ENCODE results near the gene SLC38A6. TPM values are rescaled to one million over a fixed set of nuclear protein-coding genes. Genes with fewer than 3 reads are reported as not detected.
A peak's percentile ranks its signal among the peaks of the same experiment; 100 is the strongest.

The SLC38A6 gene
- total and polyA plus RNA-seq, 2 of the 13 experiments (the other 11 are each of a cell fraction or from before 2014, with no cell fraction given): 6.9 to 22.1 TPM

GRCh38 chr14:60980811-60981632 is at the start of gene SLC38A6, which contains the start of gene TRMT5 (continued):
- peak; percentile 17; the same call in 1 of the 2 replicates for TF ChIP-seq ZBTB7B (CRISPR knock-in tag; IDR thresholded peaks at IDR 0.05)
- no peak for TF ChIP-seq ZNF20 (CRISPR knock-in tag; IDR thresholded peaks at IDR 0.05)
- TF ChIP-seq NR3C1 (CRISPR knock-in tag; IDR thresholded peaks at IDR 0.05): no peak
- TF ChIP-seq ZNF775 (CRISPR knock-in tag; IDR thresholded peaks at IDR 0.05; ENCODE audit: borderline replicate concordance): no peak
- TF ChIP-seq MYPOP (CRISPR knock-in tag; IDR thresholded peaks at IDR 0.05): peak; percentile 90
- no peak for TF ChIP-seq GTF2F1 (IDR thresholded peaks at IDR 0.05; ENCODE audit: low read length)
- peak; percentile 74 for TF ChIP-seq TEAD3 (CRISPR knock-in tag; optimal IDR thresholded peaks at IDR 0.05; ENCODE audit: borderline replicate concordance)
- TF ChIP-seq ZNF703 (CRISPR knock-in tag; IDR thresholded peaks at IDR 0.05; ENCODE audit: borderline replicate concordance): no peak
- TF ChIP-seq ATF2 (CRISPR knock-in tag; IDR thresholded peaks at IDR 0.05): peak; percentile 79
- TF ChIP-seq FOXP1 (IDR thresholded peaks at IDR 0.05): no peak
- no peak for TF ChIP-seq FOXP1 (CRISPR knock-in tag; IDR thresholded peaks at IDR 0.05)
- no peak for TF ChIP-seq TEF (CRISPR knock-in tag; IDR thresholded peaks at IDR 0.05)
- TF ChIP-seq ZFP36L2 (CRISPR knock-in tag; IDR thresholded peaks at IDR 0.05): no peak
- TF ChIP-seq TBX3 (IDR thresholded peaks at IDR 0.05; ENCODE audit: borderline replicate concordance): peak; percentile 11; the same call in 1 of the 2 replicates
- peak; percentile 98 for TF ChIP-seq GATAD1 (CRISPR knock-in tag; IDR thresholded peaks at IDR 0.05)
- peak; percentile 17 to 37; a peak in 1 of 4 replicates for TF ChIP-seq NR2F1 (CRISPR knock-in tag; IDR thresholded peaks at IDR 0.05)
- TF ChIP-seq ZNF639 (CRISPR knock-in tag; conservative IDR thresholded peaks at IDR 0.05): no peak
- TF ChIP-seq NCOA2 (CRISPR knock-in tag; IDR thresholded peaks at IDR 0.05): peak; percentile 44; the same call in 1 of the 2 replicates
- no peak for TF ChIP-seq IRF9 (CRISPR knock-in tag; IDR thresholded peaks at IDR 0.05; ENCODE audit: borderline replicate concordance)

All from HepG2 (cell line).